ENCODE measurements around the gene LRRC55.

- TF ChIP-seq POLR2A (IDR thresholded peaks at IDR 0.05; ENCODE audit: low read depth, low read length): no peak
- TF ChIP-seq TAF1 (IDR thresholded peaks at IDR 0.05; ENCODE audit: borderline replicate concordance, low read depth, low read length): no peak
These were observed 18.4 kb upstream of the LRRC55 start for GRCh38 chr11:57163160-57163868.

Data from GM12892 (cell line).